ENCODE data around the gene CHI3L2. TPM values are rescaled to one million over a fixed set of nuclear protein-coding genes. Genes with fewer than 3 reads are reported as not detected.

Gene CHI3L2
- total and polyA plus RNA-seq, 8 donors: 1.4 to 28.1 (median 2.8) TPM; not detected in 3

- H3K27me3 ChIP-seq: no peaks in the 10 kb centered on the region
- H3K9me3 ChIP-seq: no peaks in the 10 kb centered on the region
- H3K27ac ChIP-seq: peak overlapping the region in 2 of 5 donors; percentile 38 to 44
- intact Hi-C loops (cut with DNase I; ENCODE audit: low total_unique reads): loop anchor here (5.0 to 10.0 kb wide), 2 partner anchors 112 to 174 kb away; no protein-coding TSS in a partner anchor
- H3K4me3 ChIP-seq: no peak overlapping the region
- TF ChIP-seq, protein P1, sequence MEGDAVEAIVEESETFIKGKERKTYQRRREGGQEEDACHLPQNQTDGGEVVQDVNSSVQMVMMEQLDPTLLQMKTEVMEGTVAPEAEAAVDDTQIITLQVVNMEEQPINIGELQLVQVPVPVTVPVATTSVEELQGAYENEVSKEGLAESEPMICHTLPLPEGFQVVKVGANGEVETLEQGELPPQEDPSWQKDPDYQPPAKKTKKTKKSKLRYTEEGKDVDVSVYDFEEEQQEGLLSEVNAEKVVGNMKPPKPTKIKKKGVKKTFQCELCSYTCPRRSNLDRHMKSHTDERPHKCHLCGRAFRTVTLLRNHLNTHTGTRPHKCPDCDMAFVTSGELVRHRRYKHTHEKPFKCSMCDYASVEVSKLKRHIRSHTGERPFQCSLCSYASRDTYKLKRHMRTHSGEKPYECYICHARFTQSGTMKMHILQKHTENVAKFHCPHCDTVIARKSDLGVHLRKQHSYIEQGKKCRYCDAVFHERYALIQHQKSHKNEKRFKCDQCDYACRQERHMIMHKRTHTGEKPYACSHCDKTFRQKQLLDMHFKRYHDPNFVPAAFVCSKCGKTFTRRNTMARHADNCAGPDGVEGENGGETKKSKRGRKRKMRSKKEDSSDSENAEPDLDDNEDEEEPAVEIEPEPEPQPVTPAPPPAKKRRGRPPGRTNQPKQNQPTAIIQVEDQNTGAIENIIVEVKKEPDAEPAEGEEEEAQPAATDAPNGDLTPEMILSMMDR (IDR thresholded peaks at IDR 0.05): peak in 1 of 7 experiments; percentile 6
- no peak for TF ChIP-seq POLR2A (IDR thresholded peaks at IDR 0.05)
- peaks cover 23 to 66% (median 27%) of the 10 kb centered on the region in 4 donors for H3K4me1 ChIP-seq
- H3K36me3 ChIP-seq: no peaks in the 10 kb centered on the region
- WGBS, 5 donors: 73 to 81% (median 77%) methylated on average over 6 of the region's 6 CpGs
- no peak for DNase-seq
Observed at GRCh38 chr1:111223126-111223685, 4.3 kb upstream of the CHI3L2 start.

- H3K36me3 ChIP-seq: no peaks in the 10 kb centered on the region
- H3K4me1 ChIP-seq: peaks cover 28 to 65% (median 31%) of the 10 kb centered on the region in 4 donors
- H3K4me3 ChIP-seq: no peak overlapping the region
- TF ChIP-seq POLR2AphosphoS5 (IDR thresholded peaks at IDR 0.05) (no peak), POLR2A (IDR thresholded peaks at IDR 0.05) (no peak), EP300 (IDR thresholded peaks at IDR 0.05) (no peak)
- TF ChIP-seq, protein P1 (IDR thresholded peaks at IDR 0.05): no peak
- DNase-seq: no peak
- no peaks in the 10 kb centered on the region for H3K27me3 ChIP-seq
- intact Hi-C loops (cut with DNase I; ENCODE audit: low total_unique reads): loop anchor here (10.0 kb wide), 1 partner anchor 110 kb away; no protein-coding TSS in a partner anchor
- H3K27ac ChIP-seq: peak overlapping the region in 2 of 5 donors; percentile 11 to 14
- H3K9me3 ChIP-seq: no peaks in the 10 kb centered on the region
Observed at GRCh38 chr1:111225091-111225490, 2.4 kb upstream of the CHI3L2 start.

DNA sequence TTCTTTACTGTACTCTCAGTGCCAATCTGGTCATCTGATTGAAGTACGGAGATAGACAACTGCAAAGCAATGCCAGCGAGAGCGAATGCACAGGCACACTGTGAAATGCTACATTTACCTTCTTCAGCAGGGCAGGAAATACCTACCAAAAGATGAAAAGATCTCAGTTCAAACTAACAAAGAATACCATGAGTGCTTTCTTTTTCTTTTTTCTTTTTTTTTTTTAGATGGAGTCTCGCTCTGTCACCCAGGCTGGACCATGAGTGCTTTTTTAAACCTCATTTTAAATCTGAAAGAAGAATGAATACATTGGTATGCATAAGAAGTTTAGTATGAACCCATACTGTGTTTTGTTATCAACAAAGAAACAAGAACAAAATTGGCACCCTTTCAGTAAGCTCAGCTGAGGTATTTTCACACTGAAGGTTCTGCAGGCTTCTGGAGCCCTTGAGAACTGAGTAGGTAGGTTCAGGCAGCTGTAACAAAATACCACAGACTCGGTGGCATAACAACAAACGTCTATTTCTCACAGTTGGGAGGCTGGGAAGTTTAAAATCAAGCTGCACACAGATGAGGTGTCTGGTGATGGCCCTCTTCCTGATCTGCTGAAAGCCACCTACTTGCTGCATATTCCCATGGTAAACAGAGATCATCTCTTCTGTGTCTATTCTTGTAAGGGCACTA, 1.7 kb upstream of the CHI3L2 start:
- DNase-seq: peak in 1 of 2 donors; percentile 19
- H3K9me3 ChIP-seq: no peaks in the 10 kb centered on the region
- peaks cover 28 to 57% (median 31%) of the 10 kb centered on the region in 4 donors for H3K4me1 ChIP-seq
- WGBS, 5 donors: 34 to 50% (median 42%) methylated on average over 6 of the region's 6 CpGs
- TF ChIP-seq POLR2A (IDR thresholded peaks at IDR 0.05): no peak
- TF ChIP-seq POLR2AphosphoS5 (IDR thresholded peaks at IDR 0.05): no peak
- TF ChIP-seq, protein P1 (IDR thresholded peaks at IDR 0.05): no peak
- no peak for TF ChIP-seq EP300 (IDR thresholded peaks at IDR 0.05)
- no peaks in the 10 kb centered on the region for H3K27me3 ChIP-seq
- no peak overlapping the region for H3K4me3 ChIP-seq
- intact Hi-C loops (cut with DNase I; ENCODE audit: low total_unique reads): loop anchor here (10.0 kb wide), 1 partner anchor 109 kb away; no protein-coding TSS in a partner anchor
- peak overlapping the region in 2 of 5 donors; percentile 11 to 14 for H3K27ac ChIP-seq
- H3K36me3 ChIP-seq: no peaks in the 10 kb centered on the region

GRCh38 chr1:111227851-111228747, 586 bp downstream of the CHI3L2 start:
- intact Hi-C loops (cut with DNase I; ENCODE audit: low total_unique reads): loop anchor here (10.0 kb wide), 1 partner anchor 107 kb away; no protein-coding TSS in a partner anchor
- peak; percentile 31 to 58 for DNase-seq
- 58 to 81% (median 63%) methylated on average over 6 of the region's 6 CpGs for WGBS, 5 donors
- H3K4me3 ChIP-seq: no peak overlapping the region
- H3K36me3 ChIP-seq: no peaks in the 10 kb centered on the region
- H3K9me3 ChIP-seq: no peaks in the 10 kb centered on the region
- H3K27me3 ChIP-seq: no peaks in the 10 kb centered on the region
- H3K27ac ChIP-seq: peak overlapping the region in 4 of 5 donors; percentile 39 to 66 (median 57)
- no peak for TF ChIP-seq EP300 (IDR thresholded peaks at IDR 0.05)
- TF ChIP-seq POLR2AphosphoS5 (IDR thresholded peaks at IDR 0.05): peak in 1 of 3 donors; percentile 45
- H3K4me1 ChIP-seq: peaks cover 14 to 35% (median 19%) of the 10 kb centered on the region in 4 donors

Data from stomach (tissue), 9 donors.